Measurements from ENCODE around the gene HMCN1.

The HMCN1 gene

DNA sequence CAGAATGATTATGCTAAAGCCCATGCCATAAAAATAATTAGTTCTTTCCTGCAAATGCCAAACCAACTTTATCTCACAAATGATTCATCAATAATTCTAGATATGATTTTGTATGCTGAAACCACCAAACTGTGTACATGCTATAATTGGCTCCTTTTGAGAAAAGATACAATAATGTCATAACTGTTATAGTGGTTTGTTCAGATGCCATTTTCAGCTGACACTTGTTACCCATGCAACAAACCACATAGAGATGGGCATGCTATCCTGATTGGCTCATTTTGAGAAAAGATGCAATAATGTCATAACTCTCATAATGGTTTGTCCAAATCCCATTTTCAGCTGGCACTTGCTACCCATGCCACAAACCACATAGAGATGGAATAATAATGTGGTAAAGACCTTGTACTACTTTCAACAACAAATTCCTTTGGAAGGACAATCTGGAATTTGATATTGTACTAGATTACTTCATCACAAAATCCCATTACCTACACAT, 357.1 kb downstream of the HMCN1 start:
- DNase-seq (ENCODE audit: low read depth), result no peak

- DNase-seq (ENCODE audit: low read depth), result no peak
Observed at GRCh38 chr1:186093437-186093836, 359.2 kb downstream of the HMCN1 start.

- peak; percentile 43 for DNase-seq (ENCODE audit: low read depth)
Observed at GRCh38 chr1:186094172-186094571, 360.0 kb downstream of the HMCN1 start.

DNA sequence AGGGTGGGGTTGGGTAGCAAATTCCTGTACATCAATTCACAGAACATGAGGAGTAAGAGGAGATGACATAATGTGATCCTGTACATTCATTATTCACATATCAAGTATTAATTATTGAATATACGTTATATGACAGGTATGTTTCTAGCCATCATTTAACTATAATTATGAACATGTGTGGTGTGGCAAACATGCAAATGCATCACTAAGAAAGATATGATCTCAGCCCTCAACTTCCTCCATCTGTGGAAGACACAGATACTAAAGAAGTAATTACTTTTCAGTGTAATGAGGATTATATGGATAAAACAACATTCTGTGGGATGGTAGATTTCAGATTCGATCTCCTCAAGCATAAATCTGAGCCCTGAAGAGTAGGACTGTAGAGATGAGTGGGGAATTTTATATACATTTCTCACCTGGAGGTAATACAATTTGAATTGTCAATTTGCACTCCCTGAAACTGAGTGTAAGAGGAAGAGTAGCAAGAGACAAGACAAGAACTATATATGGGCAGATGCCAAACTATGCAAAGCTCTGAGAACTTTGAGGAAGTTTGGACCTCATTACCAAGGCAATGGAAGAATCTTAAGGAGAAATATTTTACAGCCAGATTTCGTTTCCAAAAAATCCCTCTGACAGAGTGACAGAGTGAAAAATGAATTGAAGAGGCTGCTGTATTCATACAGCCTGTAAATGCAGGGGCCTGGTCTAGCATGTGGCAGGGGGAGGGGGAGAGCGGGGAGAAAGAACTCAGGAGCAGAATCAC, 365.3 kb downstream of the HMCN1 start:
- DNase-seq (ENCODE audit: low read depth), result no peak

- DNase-seq (ENCODE audit: low read depth), result no peak
Observed at GRCh38 chr1:186102107-186102506, 367.9 kb downstream of the HMCN1 start.

- peak; percentile 72 for DNase-seq (ENCODE audit: low read depth)
Observed at GRCh38 chr1:186102547-186103148, 368.5 kb downstream of the HMCN1 start.

GRCh38 chr1:186104459-186104858, 370.3 kb downstream of the HMCN1 start:
- no peak for DNase-seq (ENCODE audit: low read depth)

DNA sequence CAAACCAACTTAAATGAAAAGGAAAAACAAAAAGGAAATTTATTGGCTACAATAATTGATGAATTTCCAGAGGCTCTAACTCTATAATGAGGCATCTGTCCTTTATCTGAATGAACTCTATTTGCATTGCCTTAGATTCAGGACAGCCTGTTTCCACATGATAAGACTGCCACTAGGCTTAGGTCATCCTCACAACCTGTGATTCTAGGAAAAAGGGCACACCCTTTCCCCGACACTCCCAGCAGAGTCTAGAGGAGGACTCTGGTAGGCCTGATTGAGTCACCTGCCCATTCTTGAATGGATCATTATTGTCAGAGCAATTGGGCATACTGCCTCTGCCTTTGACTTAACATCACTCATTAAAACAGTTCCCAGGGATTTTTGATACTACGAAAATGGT, 378.1 kb downstream of the HMCN1 start:
- DNase-seq (ENCODE audit: low read depth), result no peak

- DNase-seq (ENCODE audit: low read depth), result no peak
Observed at GRCh38 chr1:186113461-186113860, 379.3 kb downstream of the HMCN1 start.

DNA sequence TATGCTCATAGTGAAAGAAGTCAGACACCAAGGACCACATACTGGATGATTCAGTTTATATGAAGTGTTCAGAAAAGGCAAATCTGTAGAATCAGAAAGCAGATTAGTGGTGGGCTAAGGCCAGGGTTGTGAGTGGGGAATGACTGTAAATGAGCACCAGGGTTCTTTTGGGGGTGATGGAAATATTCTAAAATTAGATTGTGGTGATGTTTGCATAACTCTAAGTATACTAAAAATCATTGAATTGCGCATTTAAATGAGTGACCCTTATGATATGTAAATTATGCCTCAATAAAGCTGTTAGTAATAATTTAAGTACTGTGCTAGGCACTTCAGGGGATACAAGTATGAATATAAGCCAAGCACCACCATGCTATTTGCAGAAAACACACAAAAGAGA, 384.5 kb downstream of the HMCN1 start:
- no peak for DNase-seq (ENCODE audit: low read depth)

GRCh38 chr1:186122837-186123236, 388.6 kb downstream of the HMCN1 start:
- no peak for DNase-seq (ENCODE audit: low read depth)

DNA sequence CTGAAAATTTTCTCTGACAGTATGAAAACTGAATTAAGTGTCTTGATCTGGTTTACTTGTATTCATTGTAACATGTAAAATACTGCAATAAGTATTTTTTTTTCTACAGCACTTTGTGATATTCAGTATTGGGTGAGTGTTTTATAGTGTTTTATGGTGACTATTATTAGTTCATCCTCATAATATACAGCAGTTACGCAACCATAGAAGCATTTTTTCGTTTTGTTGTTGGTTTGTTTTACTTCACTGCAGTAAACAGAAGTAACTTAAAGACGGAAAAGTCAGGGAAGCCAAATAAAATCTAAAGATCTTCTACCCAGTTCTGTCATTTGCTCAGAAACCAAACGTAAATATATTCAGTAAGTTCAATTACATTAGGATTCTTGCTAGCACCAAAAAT, 390.8 kb downstream of the HMCN1 start:
- DNase-seq (ENCODE audit: low read depth), result no peak

DNA sequence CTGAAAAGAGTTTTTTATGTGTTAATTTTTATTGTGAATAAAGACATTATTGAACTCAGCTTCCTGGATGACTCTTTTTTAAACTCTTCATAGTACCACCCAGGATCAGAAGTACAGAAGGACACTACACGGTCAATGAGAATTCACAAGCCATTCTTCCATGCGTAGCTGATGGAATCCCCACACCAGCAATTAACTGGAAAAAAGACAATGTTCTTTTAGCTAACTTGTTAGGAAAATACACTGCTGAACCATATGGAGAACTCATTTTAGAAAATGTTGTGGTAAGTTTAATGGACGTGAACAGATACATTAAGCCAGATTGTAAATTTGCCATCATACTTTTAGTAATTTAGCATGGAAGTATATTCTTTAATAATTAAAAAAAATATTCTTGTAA, 391.3 kb downstream of the HMCN1 start:
- no peak for DNase-seq (ENCODE audit: low read depth)

DNA sequence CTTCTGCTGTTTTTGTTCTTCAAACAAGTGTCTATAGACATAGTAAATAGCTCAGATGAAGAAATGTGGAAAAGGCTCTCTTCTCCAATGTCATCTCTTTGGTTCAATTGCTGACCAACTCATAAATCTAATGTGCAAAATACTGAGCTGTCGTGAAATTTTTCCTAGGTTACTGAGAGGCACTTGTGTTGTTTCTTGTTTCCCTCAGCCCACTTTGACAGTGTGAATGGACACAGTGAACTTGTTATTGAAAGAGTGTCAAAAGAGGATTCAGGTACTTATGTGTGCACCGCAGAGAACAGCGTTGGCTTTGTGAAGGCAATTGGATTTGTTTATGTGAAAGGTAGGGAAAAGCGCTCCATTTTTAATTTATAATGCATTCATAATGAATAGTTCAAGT, 395.6 kb downstream of the HMCN1 start:
- DNase-seq (ENCODE audit: low read depth), result no peak

DNA sequence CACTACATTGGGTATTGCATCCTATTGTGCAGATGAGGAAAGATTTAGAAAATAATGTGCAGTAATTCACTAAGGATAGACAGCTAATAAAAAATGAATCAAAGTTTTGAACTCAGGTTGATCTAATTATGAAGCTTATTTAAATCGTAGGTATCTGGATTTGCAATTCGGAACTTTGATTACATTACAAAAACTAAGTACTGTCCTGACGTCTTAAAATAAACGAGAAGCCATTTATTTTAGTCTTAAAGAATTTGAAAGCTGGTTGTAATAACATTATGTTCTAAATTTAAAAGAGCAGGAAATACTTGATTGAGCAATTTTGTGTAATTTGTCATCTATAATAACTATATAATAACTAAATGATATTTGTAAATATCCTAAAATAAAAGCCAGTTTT, 404.9 kb downstream of the HMCN1 start:
- DNase-seq (ENCODE audit: low read depth), result no peak

DNA sequence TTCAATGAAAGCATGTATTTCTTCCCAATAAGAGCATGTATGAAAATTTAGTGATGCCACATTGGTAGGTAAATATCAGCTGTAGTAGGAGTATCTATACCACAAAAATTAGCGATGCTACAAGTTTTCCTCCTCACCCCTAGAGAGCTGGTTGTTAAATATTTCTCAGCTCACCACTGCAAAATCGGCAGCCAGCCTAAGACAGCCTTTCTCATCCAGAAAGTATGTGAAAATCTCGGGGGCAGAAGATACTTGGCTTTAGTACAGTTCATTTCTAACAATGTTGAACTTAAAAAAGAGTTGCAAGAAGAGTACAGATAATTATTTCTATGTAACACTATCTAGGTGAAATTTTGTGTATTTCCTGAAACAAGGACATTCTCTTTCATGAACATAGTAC, 405.5 kb downstream of the HMCN1 start:
- DNase-seq (ENCODE audit: low read depth), result no peak

- no peak for DNase-seq (ENCODE audit: low read depth)
Observed at GRCh38 chr1:186142159-186142558, 408.0 kb downstream of the HMCN1 start.

DNA sequence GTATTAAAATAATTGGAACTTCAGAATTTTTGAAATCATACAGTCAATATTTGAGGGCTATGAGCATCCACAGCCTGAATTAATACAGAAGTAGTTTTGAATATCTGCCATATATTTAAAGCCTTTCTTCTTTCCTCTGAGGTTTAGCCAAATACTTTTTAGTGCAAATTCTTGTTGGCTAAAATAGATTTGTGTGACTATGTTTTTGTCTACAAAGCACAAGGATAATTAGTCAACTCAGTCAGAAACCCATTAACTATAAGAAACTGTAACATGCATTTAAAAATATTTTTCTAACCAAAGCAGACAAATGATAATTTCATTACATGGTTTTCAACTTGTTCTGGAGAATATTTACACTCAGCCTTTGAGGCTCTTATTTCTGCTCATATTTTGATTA, 408.7 kb downstream of the HMCN1 start:
- DNase-seq (ENCODE audit: low read depth), result no peak

DNA sequence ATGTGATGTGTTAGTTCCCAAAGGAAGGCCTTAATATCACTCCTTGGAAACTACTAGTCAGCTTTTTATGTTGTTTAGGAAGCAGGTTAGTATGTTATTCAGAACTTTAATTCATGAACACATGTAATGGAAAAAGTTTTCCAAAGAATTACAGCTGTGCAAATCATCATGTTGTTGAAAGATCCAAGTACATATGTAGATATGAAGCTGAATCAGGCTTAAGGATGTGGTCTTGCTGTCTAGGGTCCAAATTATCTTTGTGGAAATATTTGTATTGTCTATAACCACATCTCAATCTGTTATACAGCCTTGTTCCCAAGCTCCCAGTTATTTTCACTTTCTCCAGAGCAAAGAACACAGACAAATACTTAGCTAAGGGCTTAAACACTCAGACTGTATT, 409.3 kb downstream of the HMCN1 start:
- DNase-seq (ENCODE audit: low read depth), result no peak

- no peak for DNase-seq (ENCODE audit: low read depth)
Observed at GRCh38 chr1:186144505-186144904, 410.3 kb downstream of the HMCN1 start.

DNA sequence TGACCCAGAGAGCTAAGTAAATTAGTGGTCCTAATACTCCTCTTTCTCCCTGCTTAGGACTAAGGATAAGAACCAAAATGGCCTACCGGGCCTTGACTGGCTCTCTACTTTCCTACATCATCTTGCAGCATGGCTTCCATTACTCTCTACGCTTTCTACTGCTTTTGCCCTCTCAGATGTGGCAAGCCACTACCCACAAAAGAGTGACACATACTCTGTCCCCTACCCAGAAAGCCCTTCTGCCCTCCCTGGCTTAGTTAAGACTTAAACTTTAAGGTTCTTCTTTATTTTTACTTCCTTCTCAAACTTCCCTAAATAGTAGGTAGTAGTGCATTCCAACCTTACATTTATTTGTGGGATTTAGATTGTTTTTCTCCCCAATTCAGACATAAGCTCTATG, 412.8 kb downstream of the HMCN1 start:
- DNase-seq (ENCODE audit: low read depth), result no peak

DNA sequence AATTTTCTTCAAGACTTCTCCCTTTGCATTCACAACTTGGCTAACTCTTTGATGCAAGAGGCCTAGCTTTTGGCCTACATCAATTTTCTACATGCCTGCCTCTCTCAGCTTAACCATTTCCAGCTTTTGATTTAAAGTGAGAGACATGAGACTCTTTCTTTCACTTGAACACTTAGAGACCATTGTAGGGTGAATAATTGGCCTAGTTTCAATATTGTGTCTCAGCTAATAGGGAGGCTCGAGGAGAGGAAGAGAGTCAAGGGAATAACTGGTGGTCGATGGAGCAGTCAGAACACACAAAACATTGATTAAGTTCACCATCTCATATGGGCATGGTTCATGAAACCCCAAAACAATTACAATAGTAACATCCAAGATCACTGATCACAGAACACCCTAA, 415.4 kb downstream of the HMCN1 start:
- no peak for DNase-seq (ENCODE audit: low read depth)

- no peak for DNase-seq (ENCODE audit: low read depth)
Observed at GRCh38 chr1:186152227-186152619, 418.0 kb downstream of the HMCN1 start.
